Motor neuron (in vitro differentiated cells): ENCODE data around the gene SRCIN1. TPM values are rescaled to one million over a fixed set of nuclear protein-coding genes. Genes with fewer than 3 reads are reported as not detected.
"Not testable (repeated sequence)": the region's sequence is repeated elsewhere in the genome, so short reads cannot be mapped to it uniquely, and the experiment has no call there.

Experiments used
- ATAC-seq, 8 experiments: fragments of 200-7000 bp; cut with Tn5 transposase; replicated peaks in 6 of 8; 2 replicates each; pipeline ENCODE4 v1.8.0; 2021; ENCODE audit warnings: mild to moderate bottlenecking in 8 of 8, moderate library complexity in 8 of 8
- H3K27ac ChIP-seq, 2 donors: fragments of 250-450 bp; sonication (Bioruptor Pico); 2 replicates each; pipeline ENCODE4 v1.9.0; 2021; ENCODE audit warnings: antibody characterized with exemption in 2 of 2, mild to moderate bottlenecking in 2 of 2, moderate library complexity in 1 of 2
- H3K4me1 ChIP-seq, 2 donors: fragments of 250-450 bp; sonication (Bioruptor Pico); replicated peaks in 1 of 2; 2 replicates each; pipeline ENCODE4 v1.6.1; 2021; ENCODE audit warnings: antibody characterized with exemption in 2 of 2, mild to moderate bottlenecking in 2 of 2, moderate library complexity in 1 of 2
- H3K4me3 ChIP-seq, 5 donors: fragments of 250-450 bp; sonication (Bioruptor Pico); 2 replicates each; pipeline ENCODE4 v1.9.0; 2021; ENCODE audit warnings: antibody characterized with exemption in 5 of 5, mild to moderate bottlenecking in 5 of 5, moderate library complexity in 4 of 5
- WGBS, 10 experiments: fragments of 450-650 bp; shearing (Covaris generic); methylation state at CpG; one replicate each; pipeline ENCODE4 v1.0.0; 2022; 5-methylcytosine and 5-hydroxymethylcytosine counted together
- in situ Hi-C, 9 experiments: fragments of 400-800 bp; cut with MboI; loops; one replicate each; pipeline ENCODE4 v1.15.0; 2021; ENCODE audit warnings: low sequenced_read_pairs in 9 of 9, low pct_unique_long_range_greater_than_20kb in 2 of 9; ENCODE audit not compliant: unreplicated experiment in 9 of 9
- total RNA-seq, 8 experiments: library from RNA; unstranded; fragments of 300-600 nt; gene quantifications; 2 replicates each; pipeline versions ENCODE4 v1.2.3 to v1.2.4, GENCODE V29; 2022

The SRCIN1 gene
- total RNA-seq, 8 experiments from 2014 or later = 0.71 to 21.2 (median 14.9) TPM

DNA sequence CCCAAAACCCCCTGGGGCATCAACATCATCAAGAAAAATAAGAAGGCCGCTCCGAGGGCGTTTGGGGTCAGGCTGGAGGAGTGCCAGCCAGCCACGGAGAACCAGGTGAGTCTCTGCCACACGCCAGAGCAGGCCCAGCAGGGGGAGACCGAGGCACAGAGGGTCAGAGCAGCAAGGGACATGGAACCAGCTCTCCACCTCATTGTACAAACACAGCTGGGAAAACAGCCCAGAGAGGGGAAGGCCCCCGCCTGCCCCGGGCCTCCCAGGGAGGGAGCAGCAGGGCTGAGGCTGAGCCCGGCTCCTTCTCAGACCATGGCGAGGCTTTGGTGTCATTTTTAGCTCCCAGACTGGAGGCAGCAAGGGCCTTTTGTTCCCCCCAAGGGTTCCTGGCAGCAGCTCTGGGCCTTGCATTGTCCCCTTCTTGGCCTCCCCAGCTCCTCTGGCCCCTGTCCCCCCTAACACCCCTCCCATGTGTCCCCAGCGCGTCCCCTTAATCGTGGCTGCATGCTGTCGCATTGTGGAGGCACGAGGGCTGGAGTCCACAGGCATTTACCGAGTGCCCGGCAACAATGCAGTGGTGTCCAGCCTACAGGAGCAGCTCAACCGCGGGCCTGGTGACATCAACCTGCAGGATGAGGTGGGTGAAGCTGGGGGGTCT, 123.6 kb downstream of the SRCIN1 start:
- in situ Hi-C loops = loop anchor here in 1 of 9 experiments (5.0 kb wide), 1 partner anchor 40 kb away; no protein-coding TSS in a partner anchor
- H3K4me1 ChIP-seq, H3K27ac ChIP-seq, H3K4me3 ChIP-seq, ATAC-seq: not testable (repeated sequence)
- WGBS, 10 experiments = no CpG with 5 or more reads among the region's 19 CpGs

Other genes with a start within 250 kb of the SRCIN1 start
- 10 to 100 TPM in 6 of 8 experiments, 1 to 10 TPM in 2; 5.2 to 21.1 (median 14.0) TPM for gene ARHGAP23, start 177.5 kb downstream of the SRCIN1 start, total RNA-seq
- 1 to 10 TPM in 6 of 8 experiments, under 1 TPM in 2; 0.60 to 8.8 (median 1.4) TPM for gene EPOP, start 69.0 kb upstream of the SRCIN1 start, total RNA-seq
- 100 to 1,000 TPM in 1 of 8 experiments, 10 to 100 TPM in 7; 14.8 to 126 (median 22.9) TPM for gene MLLT6, start 99.3 kb upstream of the SRCIN1 start, total RNA-seq
- 10 to 100 TPM in 3 of 8 experiments, 1 to 10 TPM in 5; 2.5 to 23.8 (median 6.2) TPM for gene CISD3, start 124.4 kb upstream of the SRCIN1 start, total RNA-seq
- gene PCGF2, start 142.4 kb upstream of the SRCIN1 start, total RNA-seq = 10 to 100 TPM in 7 of 8 experiments, 1 to 10 TPM in 1; 5.2 to 23.3 (median 16.8) TPM
- gene PSMB3, start 146.8 kb upstream of the SRCIN1 start, total RNA-seq = 100 to 1,000 TPM; 175 to 405 (median 249) TPM
- gene PIP4K2B, start 193.6 kb upstream of the SRCIN1 start, total RNA-seq = 10 to 100 TPM; 25.0 to 81.1 (median 67.2) TPM
- gene CWC25, start 219.4 kb upstream of the SRCIN1 start, total RNA-seq = 10 to 100 TPM; 12.4 to 21.1 (median 16.2) TPM
- 1,000 to 10,000 TPM; 1,875 to 3,258 (median 2,470) TPM for gene RPL23, start 247.8 kb upstream of the SRCIN1 start, total RNA-seq